Testis (tissue), 3 donors: ENCODE measurements around the gene ZNF438. TPM values are rescaled to one million over a fixed set of nuclear protein-coding genes. Genes with fewer than 3 reads are reported as not detected.
"Not testable (repeated sequence)": the region's sequence is repeated elsewhere in the genome, so short reads cannot be mapped to it uniquely, and the experiment has no call there.

Source experiments
- DNase-seq: peaks from one replicate; pipeline ENCODE4 v3.0.0-alpha.2; 2019
- H3K27ac ChIP-seq, 2 donors: fragments of 200-600 bp; sonication (generic); one replicate each; pipeline ENCODE4 v1.5.1; 2019
- H3K27me3 ChIP-seq: fragments of 200-600 bp; sonication (generic); one replicate; pipeline ENCODE4 v1.5.1; 2019
- H3K36me3 ChIP-seq: fragments of 200-600 bp; sonication (generic); one replicate; pipeline ENCODE4 v1.5.1; 2017; ENCODE audit warnings: low read depth; ENCODE audit errors: missing control alignments
- H3K4me1 ChIP-seq: fragments of 200-600 bp; sonication (generic); one replicate; pipeline ENCODE4 v1.5.1; 2019
- H3K4me3 ChIP-seq, 2 donors: fragments of 200-600 bp; sonication (generic); one replicate each; pipeline ENCODE4 v1.5.1; 2017 to 2019
- H3K9me3 ChIP-seq: fragments of 200-600 bp; sonication (generic); one replicate; pipeline ENCODE4 v1.5.1; 2017
- POLR2A ChIP-seq: fragments of 450-650 bp; IDR thresholded peaks from one replicate; pipeline ENCODE4 v1.6.1; 2017; ENCODE audit warnings: antibody characterized with exemption, mild to moderate bottlenecking, moderate library complexity
- WGBS, 2 donors: methylation state at CpG; one replicate each; pipeline ENCODE4 v1.1.5; 2018; 5-methylcytosine and 5-hydroxymethylcytosine counted together
- intact Hi-C: fragments of 100-400 bp; cut with DNase I; formaldehyde crosslinking; loops from one replicate; pipeline ENCODE4 v1.15.1; 2023; ENCODE audit warnings: low total_unique reads
- polyA plus RNA-seq: library from polyadenylated mRNA; stranded (reverse); fragments of 350-450 nt; fragmentation: Illumina TruSeq; extraction: RNeasy Lipid Tissue Mini Kit (QIAGEN cat#74804); gene quantifications from one replicate; pipeline ENCODE4 v1.2.3, GENCODE V29; 2014; ENCODE audit warnings: low read depth, low replicate concordance; ENCODE audit not compliant: insufficient read depth
- total RNA-seq, 2 donors: library from RNA; depleted of rRNA; stranded (reverse); fragments of >200 nt; gene quantifications; one replicate each; pipeline ENCODE4 v1.2.3, GENCODE V29; 2016
- TF ChIP-seq, protein P1 (sequence below), 3 experiments: fragments of 450-650 bp in 2 of 3; fragments of 200-600 bp in 1 of 3; sonication (generic) in 1 of 3; IDR thresholded peaks; one replicate each; pipeline ENCODE4 v1.5.1; 2016 to 2019; ENCODE audit warnings: antibody characterized with exemption in 3 of 3, mild to moderate bottlenecking in 2 of 3, moderate library complexity in 1 of 3

The ZNF438 gene
- total and polyA plus RNA-seq, 3 donors from 2014 or later = 15.3 to 17.8 (median 16.2) TPM

DNA sequence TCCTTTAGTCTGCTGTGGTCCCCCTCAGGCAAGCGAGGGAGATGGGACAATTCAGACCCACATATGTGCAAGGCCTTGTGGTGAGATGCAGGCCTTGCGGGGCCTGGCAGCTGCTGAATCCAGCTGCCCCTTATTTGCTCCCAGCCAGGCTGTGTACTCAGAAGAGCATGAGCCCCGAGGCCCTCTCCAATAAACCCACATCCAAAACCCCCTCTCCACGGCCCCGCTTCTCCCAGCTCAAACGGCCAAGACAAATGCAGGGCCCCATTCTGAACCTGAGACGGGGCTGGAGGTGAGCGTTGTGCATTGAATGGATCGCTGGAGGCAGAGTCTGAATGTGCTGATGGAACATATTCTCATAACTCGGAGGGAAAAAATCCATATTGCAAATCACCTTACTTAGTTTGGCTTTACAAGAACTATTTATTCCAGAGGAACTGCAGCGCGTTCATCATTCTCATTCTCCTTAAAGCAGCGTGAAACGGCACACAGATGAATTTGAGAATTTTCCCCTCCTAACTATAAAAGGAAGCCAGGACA is 232.9 kb downstream of the ZNF438 start:
- no peaks in the 10 kb centered on the region for H3K9me3 ChIP-seq
- H3K4me3 ChIP-seq = no peak overlapping the region
- intact Hi-C loops = no loop called here
- no peaks in the 10 kb centered on the region for H3K27me3 ChIP-seq
- no peak for DNase-seq
- H3K27ac ChIP-seq = no peak overlapping the region
- WGBS, 2 donors = 80 to 89% methylated on average over 12 to 14 of the region's 14 CpGs
- peaks cover 3% of the 10 kb centered on the region for H3K4me1 ChIP-seq
- TF ChIP-seq POLR2A = no peak
- TF ChIP-seq, protein P1, sequence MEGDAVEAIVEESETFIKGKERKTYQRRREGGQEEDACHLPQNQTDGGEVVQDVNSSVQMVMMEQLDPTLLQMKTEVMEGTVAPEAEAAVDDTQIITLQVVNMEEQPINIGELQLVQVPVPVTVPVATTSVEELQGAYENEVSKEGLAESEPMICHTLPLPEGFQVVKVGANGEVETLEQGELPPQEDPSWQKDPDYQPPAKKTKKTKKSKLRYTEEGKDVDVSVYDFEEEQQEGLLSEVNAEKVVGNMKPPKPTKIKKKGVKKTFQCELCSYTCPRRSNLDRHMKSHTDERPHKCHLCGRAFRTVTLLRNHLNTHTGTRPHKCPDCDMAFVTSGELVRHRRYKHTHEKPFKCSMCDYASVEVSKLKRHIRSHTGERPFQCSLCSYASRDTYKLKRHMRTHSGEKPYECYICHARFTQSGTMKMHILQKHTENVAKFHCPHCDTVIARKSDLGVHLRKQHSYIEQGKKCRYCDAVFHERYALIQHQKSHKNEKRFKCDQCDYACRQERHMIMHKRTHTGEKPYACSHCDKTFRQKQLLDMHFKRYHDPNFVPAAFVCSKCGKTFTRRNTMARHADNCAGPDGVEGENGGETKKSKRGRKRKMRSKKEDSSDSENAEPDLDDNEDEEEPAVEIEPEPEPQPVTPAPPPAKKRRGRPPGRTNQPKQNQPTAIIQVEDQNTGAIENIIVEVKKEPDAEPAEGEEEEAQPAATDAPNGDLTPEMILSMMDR (IDR thresholded peaks at IDR 0.05) = no peak
- H3K36me3 ChIP-seq = no peaks in the 10 kb centered on the region

DNA sequence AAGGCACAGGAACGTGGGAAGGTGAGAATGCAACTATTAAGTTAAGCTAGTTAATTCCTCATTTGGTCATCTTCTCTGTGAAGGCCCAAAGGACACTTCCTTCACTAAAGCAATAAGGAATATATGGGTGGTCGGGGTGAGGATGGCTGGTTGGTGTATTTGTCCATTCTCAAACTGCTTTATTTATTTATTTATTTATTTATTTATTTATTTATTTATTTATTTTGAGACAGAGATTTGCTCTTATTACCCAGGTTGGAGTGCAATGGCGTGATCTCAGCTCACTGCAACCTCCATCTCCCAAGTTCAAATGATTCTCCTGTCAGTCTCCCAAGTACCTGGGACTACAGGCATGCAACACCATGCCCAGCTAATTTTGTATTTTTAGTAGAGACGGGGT is 236.6 kb downstream of the ZNF438 start:
- DNase-seq, H3K27me3 ChIP-seq, H3K36me3 ChIP-seq, H3K4me3 ChIP-seq, intact Hi-C loops, H3K4me1 ChIP-seq, H3K9me3 ChIP-seq, H3K27ac ChIP-seq: not testable (repeated sequence)
- WGBS, 2 donors = 95 to 96% methylated on average over 4 of the region's 4 CpGs
